ENCODE results near the gene PYGO2.

DNA sequence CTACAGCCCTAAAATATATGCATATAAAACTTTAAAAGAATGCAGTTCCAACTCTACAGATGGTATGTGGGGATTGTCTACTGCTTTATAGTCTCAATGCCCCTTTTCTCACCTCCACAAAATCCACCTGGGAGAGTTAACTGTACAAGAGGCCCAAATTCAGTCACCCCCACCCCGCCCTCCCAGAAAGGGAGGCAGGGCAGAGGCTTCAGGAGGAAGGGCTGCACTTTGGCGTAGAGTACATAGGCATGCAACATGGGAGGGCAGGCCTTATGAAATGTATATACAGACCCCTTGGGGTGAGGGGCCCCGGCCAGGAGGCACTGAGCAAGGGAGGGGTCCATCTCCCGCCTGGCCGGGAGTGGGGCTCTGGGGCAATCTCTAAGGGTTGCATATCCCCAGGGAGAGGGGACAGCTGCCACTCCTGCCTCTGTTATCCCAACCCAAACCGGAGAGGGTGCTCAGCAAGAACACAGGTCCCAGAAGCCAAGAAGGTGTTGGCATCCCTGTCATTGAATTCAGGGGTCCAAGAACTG, 1.3 kb upstream of the PYGO2 start:
- TF ChIP-seq EZH2 (IDR thresholded peaks at IDR 0.05) (no peak), POLR2AphosphoS5 (IDR thresholded peaks at IDR 0.05; ENCODE audit: borderline replicate concordance, low read depth, low read length) (no peak)

Data from SK-N-MC (cell line).